ENCODE data around the gene MBNL1. TPM values are rescaled to one million over a fixed set of nuclear protein-coding genes. Genes with fewer than 3 reads are reported as not detected.

The MBNL1 gene
- total RNA-seq, 6 experiments from 2014 or later: 49.9 to 89.6 (median 63.2) TPM

DNA sequence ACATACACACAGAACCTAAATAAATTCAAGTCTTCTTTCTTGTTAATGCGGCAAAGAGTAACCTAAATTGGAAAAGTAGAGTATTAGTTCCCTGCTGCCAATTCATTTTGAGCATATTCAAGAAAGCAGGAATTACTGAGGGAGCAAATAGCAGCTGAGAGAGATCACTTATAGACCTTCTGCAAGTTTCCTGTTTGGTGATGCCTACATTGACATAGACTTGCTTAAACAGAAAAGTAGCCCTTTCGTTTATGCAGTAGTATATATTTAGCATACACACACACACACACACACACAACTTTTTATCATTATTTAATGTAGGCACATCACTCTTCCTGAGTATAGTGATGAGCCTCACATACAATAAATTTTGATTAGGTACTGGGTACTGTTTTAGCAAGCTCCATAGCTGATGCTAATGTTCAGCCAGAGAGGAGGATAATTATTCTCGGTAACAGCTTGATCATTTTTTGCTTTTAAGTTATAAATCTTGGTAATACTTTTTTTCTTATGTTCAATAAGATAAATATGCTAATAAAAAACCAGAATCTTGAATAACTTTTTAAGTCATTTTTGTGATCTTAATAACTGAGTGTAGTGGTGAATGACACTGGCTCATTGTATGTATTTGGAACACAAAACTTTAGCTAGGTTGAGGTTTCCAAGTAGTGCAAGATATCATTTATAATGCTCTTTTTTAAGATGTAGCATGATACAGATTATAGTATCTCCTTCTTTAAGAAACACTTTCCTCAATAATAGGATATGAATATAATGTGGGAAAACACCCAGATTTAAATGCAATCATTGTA lies 174.7 kb downstream of the MBNL1 start:
- Histone ChIP-seq H3K36me3 (peaks cover 0 to 13% (median 0%) of the 10 kb centered on the region in 4 donors), H3K4me1 (peaks cover 0 to 9% (median 2%) of the 10 kb centered on the region in 4 donors), H3K27me3 (no peaks in the 10 kb centered on the region), H3K4me3 (no peak overlapping the region), H3K27ac (no peak overlapping the region), H3K9me3 (no peaks in the 10 kb centered on the region)
- no peak for TF ChIP-seq POLR2A (IDR thresholded peaks at IDR 0.05)
- TF ChIP-seq, protein P1, sequence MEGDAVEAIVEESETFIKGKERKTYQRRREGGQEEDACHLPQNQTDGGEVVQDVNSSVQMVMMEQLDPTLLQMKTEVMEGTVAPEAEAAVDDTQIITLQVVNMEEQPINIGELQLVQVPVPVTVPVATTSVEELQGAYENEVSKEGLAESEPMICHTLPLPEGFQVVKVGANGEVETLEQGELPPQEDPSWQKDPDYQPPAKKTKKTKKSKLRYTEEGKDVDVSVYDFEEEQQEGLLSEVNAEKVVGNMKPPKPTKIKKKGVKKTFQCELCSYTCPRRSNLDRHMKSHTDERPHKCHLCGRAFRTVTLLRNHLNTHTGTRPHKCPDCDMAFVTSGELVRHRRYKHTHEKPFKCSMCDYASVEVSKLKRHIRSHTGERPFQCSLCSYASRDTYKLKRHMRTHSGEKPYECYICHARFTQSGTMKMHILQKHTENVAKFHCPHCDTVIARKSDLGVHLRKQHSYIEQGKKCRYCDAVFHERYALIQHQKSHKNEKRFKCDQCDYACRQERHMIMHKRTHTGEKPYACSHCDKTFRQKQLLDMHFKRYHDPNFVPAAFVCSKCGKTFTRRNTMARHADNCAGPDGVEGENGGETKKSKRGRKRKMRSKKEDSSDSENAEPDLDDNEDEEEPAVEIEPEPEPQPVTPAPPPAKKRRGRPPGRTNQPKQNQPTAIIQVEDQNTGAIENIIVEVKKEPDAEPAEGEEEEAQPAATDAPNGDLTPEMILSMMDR (IDR thresholded peaks at IDR 0.05): no peak
- intact Hi-C loops (cut with DNase I): no loop called here
- DNase-seq (no peak), ATAC-seq (peak in 2 of 4 donors; percentile 38 to 40)
- 47% methylated on average over 3 of the region's 3 CpGs for WGBS (ENCODE audit: insufficient coverage, low coverage, low lambda C conversion rate, missing lambda C conversion rate)

DNA sequence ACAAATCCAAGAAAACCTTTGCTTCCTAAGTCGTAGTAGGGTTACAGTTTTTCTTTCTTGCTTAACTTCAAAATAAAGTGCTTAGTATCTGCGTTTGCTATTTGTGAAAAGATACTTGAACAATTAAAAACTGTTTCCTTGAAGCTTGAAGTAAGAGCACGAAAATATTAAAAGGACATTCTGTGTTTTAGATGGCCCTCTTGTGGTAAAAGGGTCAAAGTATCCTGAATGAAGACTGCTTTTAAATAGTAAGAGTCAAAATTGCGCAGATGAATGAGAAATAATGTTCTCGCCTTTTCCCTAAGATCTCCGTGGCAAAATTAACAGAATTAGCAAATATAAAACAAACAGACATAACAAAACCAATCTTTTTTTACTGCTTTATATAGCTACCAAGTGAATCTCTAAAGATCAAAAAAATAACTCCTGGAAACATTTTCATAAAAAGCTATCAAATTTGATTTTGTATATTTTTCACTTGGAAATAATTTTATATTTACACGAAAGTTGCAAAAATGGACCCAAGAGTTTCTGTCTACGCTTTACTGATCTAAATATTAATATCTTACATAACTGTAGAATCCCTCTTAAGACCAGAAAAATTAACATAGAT lies 175.4 kb downstream of the MBNL1 start:
- Histone ChIP-seq H3K36me3 (peaks cover 0 to 20% (median 0%) of the 10 kb centered on the region in 4 donors), H3K9me3 (no peaks in the 10 kb centered on the region), H3K4me3 (no peak overlapping the region), H3K27me3 (no peaks in the 10 kb centered on the region), H3K27ac (no peak overlapping the region), H3K4me1 (peaks cover 0 to 9% (median 2%) of the 10 kb centered on the region in 4 donors)
- intact Hi-C loops (cut with DNase I): no loop called here
- peak; percentile 73 to 87 (median 80) for ATAC-seq
- WGBS (ENCODE audit: insufficient coverage, low coverage, low lambda C conversion rate, missing lambda C conversion rate): 20% methylated on average over 8 of the region's 8 CpGs
- TF ChIP-seq, protein P1 (IDR thresholded peaks at IDR 0.05): peak; percentile 59 to 75 (median 64)
- TF ChIP-seq POLR2A (IDR thresholded peaks at IDR 0.05): no peak
- DNase-seq: no peak

DNA sequence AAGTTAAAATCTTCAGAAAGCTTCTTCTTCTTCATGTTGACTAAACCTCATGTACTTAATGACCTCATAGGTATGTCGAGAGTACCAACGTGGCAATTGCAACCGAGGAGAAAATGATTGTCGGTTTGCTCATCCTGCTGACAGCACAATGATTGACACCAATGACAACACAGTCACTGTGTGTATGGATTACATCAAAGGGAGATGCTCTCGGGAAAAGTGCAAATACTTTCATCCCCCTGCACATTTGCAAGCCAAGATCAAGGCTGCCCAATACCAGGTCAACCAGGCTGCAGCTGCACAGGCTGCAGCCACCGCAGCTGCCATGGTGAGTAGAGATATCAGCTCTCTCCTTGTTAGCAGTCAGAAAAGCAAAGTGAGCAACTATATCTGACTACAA lies 176.5 kb downstream of the MBNL1 start:
- Histone ChIP-seq H3K27ac (no peak overlapping the region), H3K4me1 (peaks cover 0 to 9% (median 2%) of the 10 kb centered on the region in 4 donors), H3K27me3 (no peaks in the 10 kb centered on the region), H3K9me3 (no peaks in the 10 kb centered on the region), H3K36me3 (peaks cover 0 to 20% (median 0%) of the 10 kb centered on the region in 4 donors), H3K4me3 (no peak overlapping the region)
- ATAC-seq (no peak), DNase-seq (no peak)
- TF ChIP-seq, protein P1 (IDR thresholded peaks at IDR 0.05): no peak
- no peak for TF ChIP-seq POLR2A (IDR thresholded peaks at IDR 0.05)
- WGBS (ENCODE audit: insufficient coverage, low coverage, low lambda C conversion rate, missing lambda C conversion rate): 71% methylated on average over 6 of the region's 6 CpGs
- intact Hi-C loops (cut with DNase I): no loop called here

DNA sequence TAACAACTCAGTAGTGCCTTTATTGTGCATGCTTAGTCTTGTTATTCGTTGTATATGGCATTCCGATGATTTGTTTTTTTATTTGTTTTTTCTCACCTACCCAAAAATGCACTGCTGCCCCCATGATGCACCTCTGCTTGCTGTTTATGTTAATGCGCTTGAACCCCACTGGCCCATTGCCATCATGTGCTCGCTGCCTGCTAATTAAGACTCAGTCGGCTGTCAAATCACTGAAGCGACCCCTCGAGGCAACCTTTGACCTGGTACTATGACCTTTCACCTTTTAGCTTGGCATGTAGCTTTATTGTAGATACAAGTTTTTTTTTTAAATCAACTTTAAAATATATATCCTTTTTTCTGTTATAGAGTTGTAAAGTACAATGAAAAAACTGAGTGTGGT lies 177.8 kb downstream of the MBNL1 start:
- TF ChIP-seq POLR2A (IDR thresholded peaks at IDR 0.05): no peak
- TF ChIP-seq, protein P1 (IDR thresholded peaks at IDR 0.05): no peak
- H3K9me3 ChIP-seq: no peaks in the 10 kb centered on the region
- 53% methylated on average over 7 of the region's 7 CpGs for WGBS (ENCODE audit: insufficient coverage, low coverage, low lambda C conversion rate, missing lambda C conversion rate)
- H3K4me3 ChIP-seq: no peak overlapping the region
- intact Hi-C loops (cut with DNase I): no loop called here
- H3K27me3 ChIP-seq: no peaks in the 10 kb centered on the region
- peaks cover 0 to 9% (median 2%) of the 10 kb centered on the region in 4 donors for H3K4me1 ChIP-seq
- H3K36me3 ChIP-seq: peaks cover 0 to 23% (median 2%) of the 10 kb centered on the region in 4 donors
- DNase-seq: no peak
- no peak overlapping the region for H3K27ac ChIP-seq
- ATAC-seq: no peak
